GM20431 (cell line): ENCODE data around the gene PCED1B.
"Not testable (repeated sequence)": the region's sequence is repeated elsewhere in the genome, so short reads cannot be mapped to it uniquely, and the experiment has no call there.

Experiments used
- in situ Hi-C: fragments of 300-500 bp; cut with MseI, MboI; formaldehyde crosslinking; loops from one replicate; pipeline ENCODE4 v1.15.0; 2020; ENCODE audit warnings: low sequenced_read_pairs; ENCODE audit not compliant: unreplicated experiment

PCED1B gene

GRCh38 chr12:47194501-47194900, 115.1 kb downstream of the PCED1B start:
- in situ Hi-C loops: no loop called here

- in situ Hi-C loops: no loop called here
These were observed 121.0 kb downstream of the PCED1B start for GRCh38 chr12:47200446-47200845.

GRCh38 chr12:47201190-47201589, 121.8 kb downstream of the PCED1B start:
- in situ Hi-C loops: not testable (repeated sequence)

- in situ Hi-C loops: no loop called here
These were observed 122.8 kb downstream of the PCED1B start for GRCh38 chr12:47202176-47202575.

- in situ Hi-C loops: no loop called here
These were observed 126.4 kb downstream of the PCED1B start for GRCh38 chr12:47205532-47206449.

GRCh38 chr12:47206450-47207339, 127.3 kb downstream of the PCED1B start:
- in situ Hi-C loops: no loop called here

GRCh38 chr12:47207340-47207717, 127.9 kb downstream of the PCED1B start:
- in situ Hi-C loops: no loop called here

GRCh38 chr12:47207829-47208248, 128.4 kb downstream of the PCED1B start:
- in situ Hi-C loops: no loop called here

GRCh38 chr12:47209014-47209413, 129.6 kb downstream of the PCED1B start:
- in situ Hi-C loops: no loop called here

GRCh38 chr12:47210776-47211175, 131.4 kb downstream of the PCED1B start:
- in situ Hi-C loops: no loop called here

- in situ Hi-C loops: no loop called here
These were observed 133.2 kb downstream of the PCED1B start for GRCh38 chr12:47212701-47213039.

- in situ Hi-C loops: no loop called here
These were observed 134.0 kb downstream of the PCED1B start for GRCh38 chr12:47213396-47213795.

GRCh38 chr12:47214001-47214619, 134.7 kb downstream of the PCED1B start:
- in situ Hi-C loops: no loop called here

- in situ Hi-C loops: no loop called here
These were observed 135.3 kb downstream of the PCED1B start for GRCh38 chr12:47214771-47215170.

GRCh38 chr12:47216150-47216677, 136.8 kb downstream of the PCED1B start:
- in situ Hi-C loops: no loop called here

GRCh38 chr12:47217595-47217869, 138.1 kb downstream of the PCED1B start:
- in situ Hi-C loops: not testable (repeated sequence)

GRCh38 chr12:47218191-47218654, 138.8 kb downstream of the PCED1B start:
- in situ Hi-C loops: no loop called here

GRCh38 chr12:47219243-47219642, 139.8 kb downstream of the PCED1B start:
- in situ Hi-C loops: no loop called here

GRCh38 chr12:47221256-47222023, 142.0 kb downstream of the PCED1B start:
- in situ Hi-C loops: no loop called here
